NOMO-1 treated with DMSO at 0.1 percent for 48 hours (cell line): ENCODE results near the gene TRIM9.
A peak's percentile ranks its signal among the peaks of the same experiment; 100 is the strongest.
"Not testable (repeated sequence)": the region's sequence is repeated elsewhere in the genome, so short reads cannot be mapped to it uniquely, and the experiment has no call there.

ENCODE experiments used
- DNase-seq: peaks from one replicate; lab custom pipeline; 2025; ENCODE audit not compliant: unreplicated experiment; lab: John Stamatoyannopoulos, UW

TRIM9 gene

DNA sequence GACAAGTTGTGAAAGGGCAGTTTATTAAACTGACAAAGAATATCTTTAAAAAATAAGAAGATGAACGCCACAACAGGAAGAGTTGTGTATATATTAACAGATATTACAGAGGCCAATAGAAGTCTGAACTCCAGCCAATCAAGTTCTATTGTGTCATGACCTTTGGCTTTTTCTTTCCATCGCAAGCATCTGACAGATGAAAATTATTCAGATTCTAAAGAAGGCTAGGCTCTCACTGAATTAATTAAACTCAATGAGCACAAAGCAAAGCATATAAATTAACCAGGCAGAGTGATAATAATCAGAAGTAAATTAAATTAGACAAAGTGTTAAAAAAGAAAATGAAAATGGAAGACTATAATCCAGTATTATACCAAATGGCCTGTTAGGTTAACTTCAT, 88.6 kb downstream of the TRIM9 start:
- no peak for DNase-seq

- peak; percentile 5 for DNase-seq
Observed at GRCh38 chr14:51004801-51005526, 89.9 kb downstream of the TRIM9 start.

DNA sequence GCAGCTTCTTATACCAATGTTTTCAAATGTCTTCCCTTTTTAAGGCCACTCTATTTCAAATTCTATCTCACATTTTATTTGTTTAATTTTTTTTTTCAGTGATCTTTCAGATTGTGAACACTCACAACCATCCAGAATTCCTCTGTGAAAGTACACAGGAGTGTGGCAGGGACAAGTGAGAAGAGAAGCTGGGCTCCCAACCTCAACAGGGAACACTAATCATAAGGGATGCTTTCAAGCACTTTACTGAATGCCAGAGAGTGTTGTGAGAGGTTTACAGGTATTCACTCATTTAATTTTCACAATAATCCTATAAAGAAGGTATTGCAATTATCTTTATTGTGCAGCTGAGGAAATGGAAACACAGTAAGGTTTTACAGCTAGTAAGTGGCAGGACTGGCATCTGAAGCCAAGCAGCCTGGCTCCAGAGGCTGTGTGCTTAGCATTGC, 90.5 kb downstream of the TRIM9 start:
- peak; percentile 16 for DNase-seq

DNA sequence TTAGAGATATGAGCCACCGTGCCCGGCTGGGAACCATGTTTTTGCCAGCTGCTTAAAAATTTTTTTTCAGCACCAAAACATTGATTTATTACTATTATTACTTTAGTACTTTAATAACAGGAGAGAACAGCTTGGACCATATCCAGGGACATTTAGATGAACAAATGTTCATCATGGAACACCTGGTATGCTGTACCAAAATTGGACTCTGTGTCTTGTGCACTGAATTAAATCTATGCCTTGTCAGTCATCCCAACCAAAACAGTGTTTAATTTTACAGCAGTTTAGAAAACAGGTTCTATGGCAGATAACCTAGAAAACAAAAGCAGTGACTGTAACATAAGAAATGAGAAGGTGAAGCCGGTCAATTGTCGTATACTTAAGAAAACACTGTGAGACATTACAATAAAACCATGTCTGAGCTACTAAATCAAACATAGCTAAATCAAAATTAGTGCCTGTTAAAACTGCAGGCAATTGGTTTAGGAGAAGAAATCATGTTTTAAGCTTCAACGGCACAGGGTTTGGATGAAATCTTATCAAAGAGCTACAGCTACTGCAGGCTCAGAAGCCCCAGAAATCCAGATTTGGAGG, 92.4 kb downstream of the TRIM9 start:
- DNase-seq: no peak

- DNase-seq: no peak
Observed at GRCh38 chr14:51000566-51000965, 94.3 kb downstream of the TRIM9 start.

- DNase-seq: no peak
Observed at GRCh38 chr14:50999726-51000125, 95.2 kb downstream of the TRIM9 start.

DNA sequence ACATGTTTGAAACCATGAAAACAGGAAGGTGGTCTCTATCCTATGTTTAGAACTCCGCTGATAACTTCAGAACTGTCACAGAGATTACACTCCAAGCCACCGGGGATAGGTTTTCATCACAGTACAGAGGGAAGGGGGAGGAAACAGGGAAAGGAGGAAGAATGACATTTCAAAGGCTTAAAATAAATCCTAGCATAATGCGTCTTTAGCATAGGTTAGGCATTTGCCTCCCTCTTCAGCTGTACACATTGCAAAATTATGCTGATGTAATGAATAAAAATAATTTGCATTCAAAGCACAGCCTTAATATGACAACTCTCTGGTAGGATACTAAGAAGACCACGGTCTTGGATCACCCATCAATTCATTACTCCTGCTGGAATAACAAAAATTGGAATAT, 96.3 kb downstream of the TRIM9 start:
- DNase-seq: no peak

DNA sequence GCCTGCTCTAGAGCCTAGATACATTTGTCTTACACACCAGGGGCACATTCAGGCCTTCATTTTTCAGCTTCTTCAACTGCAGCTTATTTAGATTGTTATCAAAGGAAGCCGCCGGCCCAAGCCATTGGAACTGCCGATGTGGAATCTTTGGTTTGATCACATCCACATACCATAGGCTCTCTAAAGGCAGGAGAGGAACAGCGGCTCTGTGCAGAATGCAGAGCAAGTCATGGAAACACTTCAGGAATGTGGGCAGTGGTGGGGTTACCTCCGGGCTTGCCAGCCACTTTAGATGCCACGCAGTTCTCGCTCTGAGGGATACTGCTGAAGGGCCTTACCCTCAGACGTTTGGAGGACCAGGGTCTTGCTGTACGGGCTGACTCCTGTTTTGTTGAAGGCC, 97.2 kb downstream of the TRIM9 start:
- no peak for DNase-seq

GRCh38 chr14:50994158-50994557, 100.7 kb downstream of the TRIM9 start:
- not testable (repeated sequence) for DNase-seq

DNA sequence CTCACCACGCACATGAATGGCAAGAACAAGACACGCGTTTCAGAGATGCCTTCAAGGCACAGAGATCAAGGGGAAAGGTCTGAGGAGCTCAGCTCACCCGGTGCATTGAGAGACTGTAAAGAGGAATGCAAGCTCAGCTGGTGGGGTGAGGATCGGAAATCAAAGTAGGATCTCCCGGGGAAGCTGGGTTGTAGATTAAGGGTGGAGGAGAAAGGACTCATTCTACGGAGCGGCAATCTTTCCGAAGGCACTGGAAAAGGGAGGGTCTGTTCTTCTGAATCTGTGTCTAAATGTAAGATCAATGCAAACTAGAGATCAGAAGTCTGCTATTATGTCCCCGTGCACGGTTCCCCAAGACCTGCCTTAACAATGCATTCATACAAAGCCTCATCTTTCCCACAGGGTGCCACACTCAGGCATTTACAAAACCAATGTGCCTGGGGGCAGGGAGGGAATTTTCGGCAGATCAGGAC, 109.0 kb downstream of the TRIM9 start:
- DNase-seq: no peak

GRCh38 chr14:50985124-50985858, 109.6 kb downstream of the TRIM9 start:
- DNase-seq: no peak

DNA sequence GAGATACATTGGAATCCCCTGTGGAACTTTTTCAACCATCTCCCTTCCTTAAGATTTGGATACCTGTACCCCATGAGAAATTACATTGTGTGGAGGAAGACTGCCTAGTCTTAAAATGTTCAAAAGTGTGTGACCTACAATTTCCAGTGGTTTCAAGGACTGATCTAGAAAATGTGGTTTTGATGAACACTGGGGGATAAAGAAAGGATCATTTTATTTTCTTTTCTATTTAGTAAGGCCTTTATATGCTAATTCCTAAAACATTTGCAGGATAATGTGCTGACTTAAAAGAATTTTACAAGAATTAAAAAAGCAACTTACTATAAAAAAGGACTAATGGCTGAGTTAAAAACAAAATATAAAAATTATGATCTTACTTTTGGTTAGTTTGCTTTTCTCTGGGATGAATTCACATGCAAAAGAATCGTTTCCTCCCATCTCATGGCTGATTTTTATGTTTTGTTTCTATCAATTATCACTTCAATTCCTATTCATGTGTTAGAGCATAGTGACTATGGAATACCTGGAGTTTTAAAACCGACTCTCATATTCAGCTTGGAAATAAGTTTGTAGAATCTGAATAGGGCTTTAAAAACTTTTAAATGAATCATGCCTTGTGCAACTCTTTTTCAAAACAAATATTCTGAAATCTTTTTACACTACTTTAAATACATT, 110.7 kb downstream of the TRIM9 start:
- no peak for DNase-seq

- no peak for DNase-seq
Observed at GRCh38 chr14:50979941-50980850, 114.7 kb downstream of the TRIM9 start.

GRCh38 chr14:50978888-50979287, 116.0 kb downstream of the TRIM9 start:
- no peak for DNase-seq

- no peak for DNase-seq
Observed at GRCh38 chr14:50978529-50978871, 116.4 kb downstream of the TRIM9 start.

GRCh38 chr14:50977863-50978528, 116.9 kb downstream of the TRIM9 start:
- DNase-seq: peak; percentile 79

GRCh38 chr14:50974118-50974517, 120.8 kb downstream of the TRIM9 start:
- DNase-seq: no peak

DNA sequence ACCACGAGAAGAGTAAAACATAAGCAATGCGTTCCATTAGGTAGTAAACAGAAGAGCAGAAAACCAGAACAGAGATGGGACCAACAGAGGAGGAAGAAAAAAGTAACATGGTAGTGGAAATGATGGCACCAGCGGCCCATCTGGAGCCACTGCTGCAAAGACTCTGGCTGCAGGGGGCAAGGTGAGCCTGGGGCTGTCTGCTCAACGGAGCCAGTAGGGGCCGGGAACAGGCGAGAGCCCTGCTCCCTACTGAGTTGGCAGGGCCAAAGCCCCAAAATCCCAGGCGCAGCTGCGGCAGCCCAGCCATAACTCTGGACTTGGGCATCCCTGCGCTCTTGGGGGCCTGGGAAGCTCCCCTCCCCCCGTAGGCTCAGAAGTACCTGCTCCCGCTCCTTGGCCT, 122.2 kb downstream of the TRIM9 start:
- no peak for DNase-seq

- DNase-seq: no peak
Observed at GRCh38 chr14:50970886-50971781, 123.8 kb downstream of the TRIM9 start.
